HG02571 (cell line): ENCODE measurements around the gene CD82.
"Not testable (repeated sequence)": the region's sequence is repeated elsewhere in the genome, so short reads cannot be mapped to it uniquely, and the experiment has no call there.

Experiments used
- ATAC-seq: cut with Tn5 transposase; IDR thresholded peaks from one replicate; pipeline ENCODE4 v1.9.1; 2021; ENCODE audit warnings: mild to moderate bottlenecking, moderate library complexity; ENCODE audit not compliant: unreplicated experiment

The CD82 gene

DNA sequence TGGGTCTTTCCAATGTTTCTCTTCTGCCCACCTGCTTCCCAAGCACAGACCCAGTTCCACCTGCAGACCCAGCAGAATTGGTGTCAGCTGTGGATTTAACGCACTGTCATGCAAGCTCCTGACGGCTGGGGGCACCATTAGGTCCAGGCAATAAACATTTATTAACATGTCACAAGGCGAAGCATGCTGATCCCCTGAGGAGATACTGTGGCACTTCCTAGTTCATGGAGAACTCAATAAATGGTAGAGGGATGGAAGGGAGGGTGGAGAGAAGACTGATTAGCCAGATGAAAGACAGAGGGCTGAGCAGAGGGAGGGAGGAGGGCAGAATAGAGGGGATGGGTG is 93.0 kb downstream of the CD82 start:
- no peak for ATAC-seq

GRCh38 chr11:44659641-44660040 is 94.2 kb downstream of the CD82 start:
- no peak for ATAC-seq

GRCh38 chr11:44660535-44660934 is 95.1 kb downstream of the CD82 start:
- not testable (repeated sequence) for ATAC-seq

DNA sequence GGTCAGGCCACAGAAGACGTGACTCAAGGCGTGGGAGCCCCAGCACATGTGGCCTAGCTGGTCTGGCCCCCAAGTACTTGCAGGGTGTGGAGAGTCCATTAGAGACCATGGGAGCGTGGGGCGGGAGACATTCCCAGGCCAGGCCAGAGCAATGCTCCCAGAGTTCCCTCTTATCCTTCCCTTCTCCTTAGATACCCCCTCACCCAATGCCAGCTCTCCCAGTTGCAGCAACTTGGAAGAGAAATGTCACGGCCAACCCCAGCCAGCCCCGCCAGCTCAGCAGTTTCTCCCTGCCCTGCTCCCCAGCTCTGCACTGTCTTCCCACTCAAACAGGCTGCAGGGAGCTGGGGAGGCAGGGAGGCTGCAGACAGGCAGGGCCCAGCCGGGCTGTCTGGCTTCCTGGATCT is 95.9 kb downstream of the CD82 start:
- ATAC-seq, result no peak
